ENCODE data around the gene IGLON5. TPM values are rescaled to one million over a fixed set of nuclear protein-coding genes. Genes with fewer than 3 reads are reported as not detected.

IGLON5 gene
- total RNA-seq, 1 donor from 2014 or later = 2.2 TPM

Other genes with a start within 250 kb of the IGLON5 start
- gene KLK13, start 246.6 kb upstream of the IGLON5 start, total RNA-seq (ENCODE audit: insufficient read depth, low replicate concordance) = not detected
- gene KLK14, start 228.8 kb upstream of the IGLON5 start, total RNA-seq (ENCODE audit: insufficient read depth, low replicate concordance) = not detected
- gene CTU1, start 203.2 kb upstream of the IGLON5 start, total RNA-seq (ENCODE audit: insufficient read depth, low replicate concordance) = 9.4 TPM
- 2.2 TPM for gene SIGLEC9, start 186.7 kb upstream of the IGLON5 start, total RNA-seq (ENCODE audit: insufficient read depth, low replicate concordance)
- gene SIGLEC7, start 169.3 kb upstream of the IGLON5 start, total RNA-seq (ENCODE audit: insufficient read depth, low replicate concordance) = 3.1 TPM
- 5.3 TPM for gene CD33, start 86.6 kb upstream of the IGLON5 start, total RNA-seq (ENCODE audit: insufficient read depth, low replicate concordance)
- not detected for gene SIGLECL1, start 60.6 kb upstream of the IGLON5 start, total RNA-seq (ENCODE audit: insufficient read depth, low replicate concordance)
- gene VSIG10L, start 30.5 kb downstream of the IGLON5 start, total RNA-seq (ENCODE audit: insufficient read depth, low replicate concordance) = 1.2 TPM
- gene ETFB, start 54.7 kb downstream of the IGLON5 start, total RNA-seq (ENCODE audit: insufficient read depth, low replicate concordance) = 26.7 TPM
- not detected for gene CLDND2, start 57.4 kb downstream of the IGLON5 start, total RNA-seq (ENCODE audit: insufficient read depth, low replicate concordance)
- gene NKG7, start 61.0 kb downstream of the IGLON5 start, total RNA-seq (ENCODE audit: insufficient read depth, low replicate concordance) = not detected
- gene LIM2, start 76.3 kb downstream of the IGLON5 start, total RNA-seq (ENCODE audit: insufficient read depth, low replicate concordance) = not detected
- 2.4 TPM for gene C19orf84, start 78.9 kb downstream of the IGLON5 start, total RNA-seq (ENCODE audit: insufficient read depth, low replicate concordance)
- 5.1 TPM for gene SIGLEC10, start 106.0 kb downstream of the IGLON5 start, total RNA-seq (ENCODE audit: insufficient read depth, low replicate concordance)
- 0.72 TPM for gene SIGLEC8, start 146.8 kb downstream of the IGLON5 start, total RNA-seq (ENCODE audit: insufficient read depth, low replicate concordance)
- gene CEACAM18, start 166.9 kb downstream of the IGLON5 start, total RNA-seq (ENCODE audit: insufficient read depth, low replicate concordance) = not detected
- 5.3 TPM for gene SIGLEC12, start 190.2 kb downstream of the IGLON5 start, total RNA-seq (ENCODE audit: insufficient read depth, low replicate concordance)
- not detected for gene SIGLEC6, start 220.0 kb downstream of the IGLON5 start, total RNA-seq (ENCODE audit: insufficient read depth, low replicate concordance)